ENCODE measurements around the gene MUC22.
"Not testable (repeated sequence)": the region's sequence is repeated elsewhere in the genome, so short reads cannot be mapped to it uniquely, and the experiment has no call there.

The MUC22 gene

DNA sequence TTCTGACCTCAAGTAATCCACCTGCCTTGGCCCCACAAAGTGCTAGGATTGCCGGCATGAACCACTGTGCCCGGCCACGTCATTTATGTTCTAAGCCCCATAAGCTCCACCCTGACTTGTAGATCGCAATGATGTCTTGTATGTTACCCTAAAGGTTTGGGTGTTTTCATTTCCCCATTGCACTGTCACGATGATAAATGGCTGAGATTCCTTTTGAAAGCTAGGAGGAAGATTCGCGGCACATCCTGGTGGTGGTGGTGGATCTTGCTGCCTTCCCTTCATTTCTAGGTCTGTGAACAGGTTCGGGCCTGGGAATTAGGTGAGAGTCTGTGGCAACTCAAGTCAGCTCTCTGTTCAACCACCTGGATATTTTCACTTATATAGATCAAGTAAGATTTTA lies 28.3 kb downstream of the MUC22 start:
- DNase-seq: no peak

DNA sequence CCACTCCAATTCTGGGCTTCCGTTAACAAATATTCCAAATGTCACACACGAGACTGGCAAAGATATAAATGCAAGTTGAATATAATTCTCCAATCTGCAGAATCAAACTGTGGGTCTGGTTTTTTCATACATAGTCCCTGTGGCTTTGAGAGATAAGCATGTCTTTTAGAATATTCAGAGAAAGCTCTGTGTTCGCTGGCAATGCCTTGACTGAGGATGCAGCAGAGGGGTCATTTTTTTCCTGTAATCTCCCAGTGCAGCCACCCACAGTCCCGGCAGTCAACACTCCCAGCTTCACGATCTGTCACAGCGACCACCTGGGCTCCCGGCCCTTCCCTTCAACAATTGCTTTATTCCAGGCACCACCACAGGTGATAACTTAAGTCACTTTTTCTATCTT lies 30.5 kb downstream of the MUC22 start:
- DNase-seq: no peak

DNA sequence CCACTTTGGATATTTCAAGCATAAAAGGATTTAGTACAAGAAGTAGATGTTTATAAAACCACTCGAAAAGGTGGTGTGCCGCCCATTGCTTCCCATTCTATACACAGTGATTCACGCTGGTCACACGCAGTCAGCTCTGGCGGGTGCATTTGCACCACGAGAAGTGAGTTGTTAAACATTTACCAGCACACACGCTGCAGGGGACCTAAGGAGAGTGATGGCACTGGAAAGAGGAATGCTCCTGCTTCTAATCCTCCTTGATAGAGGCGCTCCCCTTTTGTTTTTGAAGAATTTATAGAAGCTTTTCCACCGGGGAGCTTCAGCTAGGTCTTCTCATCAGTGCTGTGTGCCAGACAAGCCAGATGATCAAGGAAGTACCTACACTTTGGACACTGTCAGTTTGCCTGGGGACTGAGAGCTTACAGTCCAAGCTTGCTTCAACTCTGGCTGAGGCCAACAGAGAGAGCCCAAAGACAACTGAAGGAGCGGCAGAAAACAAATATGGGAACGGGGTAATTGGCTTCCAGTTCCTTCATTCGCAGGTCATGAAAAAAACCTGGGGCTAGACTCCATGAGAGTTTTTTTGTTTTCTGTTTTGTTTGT lies 31.2 kb downstream of the MUC22 start:
- DNase-seq: no peak

DNA sequence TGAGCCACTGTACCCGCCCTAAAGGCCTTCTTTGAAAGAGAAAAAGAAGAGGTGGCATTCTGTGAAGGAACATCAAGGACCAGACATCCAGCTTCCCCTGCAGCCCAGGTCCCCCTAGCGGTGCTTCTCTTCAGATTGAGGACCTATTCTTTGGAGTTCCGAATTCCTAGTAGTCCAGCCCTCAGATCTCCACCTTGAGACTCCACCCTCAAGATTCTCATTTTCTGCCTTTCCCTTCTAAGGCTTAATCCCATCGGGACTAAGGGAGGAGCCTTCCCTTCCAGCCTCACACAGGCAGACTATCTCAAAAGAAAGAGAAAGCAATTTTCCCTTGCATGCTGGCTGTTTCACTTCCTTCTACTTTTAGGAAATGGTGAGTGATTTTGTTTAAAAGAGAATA lies 32.5 kb downstream of the MUC22 start:
- DNase-seq: peak; percentile 33 to 38

DNA sequence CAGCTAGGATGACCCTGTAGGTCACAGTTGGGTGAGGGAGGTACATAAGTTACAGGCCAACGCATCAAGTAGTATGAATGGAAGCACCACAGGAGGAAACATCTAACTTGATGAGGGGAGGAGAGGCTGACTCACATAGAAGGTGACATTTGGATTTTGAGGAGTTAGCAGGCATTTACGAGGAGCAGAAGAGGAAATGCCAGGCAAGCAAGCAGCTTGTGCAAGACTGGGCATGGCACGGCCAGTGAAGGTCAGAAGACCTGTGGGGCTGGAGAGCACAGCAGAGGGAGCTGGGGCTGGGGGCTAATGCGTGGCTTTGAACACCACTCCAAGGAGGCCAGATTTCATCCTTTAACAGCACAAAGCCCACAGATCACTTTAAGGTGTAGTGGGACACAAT lies 37.8 kb downstream of the MUC22 start:
- DNase-seq: no peak

DNA sequence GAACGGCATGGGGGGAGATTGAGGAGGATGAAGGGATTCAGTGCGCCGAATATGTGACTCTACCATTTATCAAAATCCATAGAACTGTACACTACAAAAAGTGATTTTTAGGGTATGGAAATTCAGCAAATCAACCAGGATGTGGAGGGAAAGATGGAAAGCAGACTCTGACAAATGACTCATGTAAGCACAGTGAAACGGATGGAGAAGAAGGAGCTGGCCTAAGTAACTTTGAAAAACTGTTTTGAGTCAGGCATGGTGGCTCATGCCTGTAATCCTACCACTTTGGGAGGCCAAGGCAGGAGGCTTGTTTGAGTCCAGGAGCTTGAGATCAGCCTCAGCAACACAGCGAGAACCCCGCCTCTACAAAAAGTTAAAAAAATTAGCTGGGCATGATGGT lies 39.2 kb downstream of the MUC22 start:
- no peak for DNase-seq

DNA sequence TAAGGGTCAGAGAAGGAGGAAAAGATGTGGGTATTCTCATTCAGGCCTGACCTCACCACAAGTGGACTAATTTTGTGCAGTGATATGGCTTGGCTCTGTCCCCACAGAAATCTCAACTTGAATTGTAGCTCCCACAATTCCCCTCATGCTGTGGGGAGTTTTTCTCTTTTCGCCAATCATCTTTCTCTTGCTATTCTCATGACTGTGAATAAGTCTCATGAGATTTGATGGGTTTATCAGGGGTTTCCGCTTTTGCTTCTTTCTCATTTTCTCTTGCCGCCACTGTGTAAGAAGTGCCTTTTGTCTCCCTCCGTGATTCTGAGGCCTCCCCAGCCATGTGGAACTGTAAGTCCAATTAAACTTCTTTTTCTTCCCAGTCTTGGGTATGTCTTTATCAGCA lies 42.9 kb downstream of the MUC22 start:
- not testable (repeated sequence) for DNase-seq

DNA sequence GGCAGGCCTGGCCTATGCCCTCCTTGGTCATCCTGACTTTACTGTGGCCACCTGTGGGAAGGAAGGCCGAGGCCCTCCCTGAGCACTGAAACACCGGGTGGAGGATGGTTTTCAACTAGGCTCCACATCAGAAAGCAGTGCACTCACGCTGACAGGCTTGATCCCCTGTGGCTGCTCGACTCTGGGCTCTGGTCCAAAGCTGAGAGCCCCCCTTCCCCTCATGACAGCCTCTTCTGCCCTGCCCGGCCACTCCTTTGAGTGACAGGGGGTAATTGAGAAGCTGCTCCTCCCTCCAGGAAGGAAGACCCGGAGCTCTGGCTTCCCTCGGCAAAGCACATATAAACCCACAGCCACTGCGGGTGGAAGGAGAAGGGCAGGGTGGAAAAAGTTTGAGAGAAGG lies 43.6 kb downstream of the MUC22 start:
- no peak for DNase-seq

DNA sequence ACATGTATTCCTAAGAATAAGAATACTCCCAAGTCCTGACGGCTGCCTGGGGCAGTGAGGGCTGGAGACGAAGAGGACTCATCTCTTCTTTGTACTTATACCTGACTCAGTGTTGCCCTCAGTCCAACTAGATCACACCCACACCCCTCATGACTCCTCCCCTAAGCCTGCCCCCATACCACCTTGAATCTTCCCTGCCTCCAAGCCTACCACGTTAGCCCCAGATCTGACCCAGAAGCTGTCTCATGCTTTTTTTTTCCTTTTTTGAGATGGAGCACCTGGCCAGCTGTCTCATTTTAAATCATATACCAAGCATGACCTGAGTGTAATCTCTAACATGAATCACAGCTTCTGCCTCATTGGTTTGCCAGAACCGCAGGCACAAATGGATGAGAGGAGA lies 45.2 kb downstream of the MUC22 start:
- no peak for DNase-seq

DNA sequence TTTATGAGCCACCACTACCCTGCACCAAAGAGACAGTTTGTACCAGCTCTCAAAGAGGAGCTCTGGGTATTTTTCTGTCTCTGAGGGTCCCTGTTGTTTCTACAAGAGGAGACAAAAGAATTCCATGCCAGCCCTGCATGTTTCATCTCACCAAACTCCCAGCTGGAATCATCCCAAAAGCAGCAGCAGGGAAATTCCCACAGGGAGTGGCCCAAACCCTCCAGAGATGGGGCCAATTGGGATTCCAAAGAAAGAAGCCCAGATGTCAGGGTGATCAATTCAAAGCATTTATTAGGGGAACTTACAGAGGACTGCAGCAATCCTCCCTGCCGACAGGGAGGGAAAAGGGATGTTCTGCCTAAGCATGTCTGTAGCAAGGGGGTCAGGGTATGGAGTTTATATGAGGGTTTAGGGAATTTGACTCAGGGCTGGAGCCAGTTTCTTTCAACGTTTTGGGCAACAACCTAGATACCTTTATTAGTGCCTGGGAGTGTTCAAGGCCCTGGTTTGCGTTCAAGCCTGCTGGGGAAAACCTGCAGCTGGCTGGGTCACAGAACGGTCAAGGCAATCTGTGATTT lies 47.2 kb downstream of the MUC22 start:
- DNase-seq: no peak

DNA sequence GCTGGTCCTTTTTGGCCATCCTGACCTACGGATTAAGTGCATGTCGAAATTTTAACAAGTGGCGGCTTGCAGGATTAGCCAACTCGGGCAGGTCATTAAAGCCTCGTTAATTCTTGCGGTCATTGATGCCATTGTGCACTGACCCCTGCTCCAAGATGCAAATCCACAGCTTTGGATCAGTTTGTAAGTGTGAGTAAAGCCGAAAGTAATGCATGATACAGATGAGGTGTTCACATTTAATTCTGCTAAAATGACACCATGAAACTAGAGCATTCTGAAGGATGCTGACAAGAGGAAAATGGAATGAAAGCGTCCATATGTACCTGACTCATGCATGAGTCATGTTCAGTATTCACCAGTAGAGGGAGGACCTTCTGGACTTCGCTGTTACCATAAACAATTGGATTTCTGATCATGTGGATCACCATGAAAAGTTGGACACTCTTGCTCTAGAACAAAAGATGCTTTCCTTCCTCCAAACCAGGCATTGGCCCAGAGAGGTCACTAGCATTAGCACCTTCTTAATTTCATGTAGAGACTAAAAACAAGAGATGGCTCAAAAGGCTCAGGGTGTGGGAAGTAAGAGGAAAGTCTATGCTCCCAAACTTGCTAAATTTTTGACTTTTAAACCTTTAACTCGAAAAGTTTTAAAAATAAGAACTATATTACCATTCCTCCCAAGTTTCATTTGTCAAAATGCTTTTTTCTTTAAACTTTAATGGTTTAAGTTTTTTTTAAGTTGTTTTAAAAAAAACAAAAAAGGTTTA lies 48.0 kb downstream of the MUC22 start:
- DNase-seq: no peak

DNA sequence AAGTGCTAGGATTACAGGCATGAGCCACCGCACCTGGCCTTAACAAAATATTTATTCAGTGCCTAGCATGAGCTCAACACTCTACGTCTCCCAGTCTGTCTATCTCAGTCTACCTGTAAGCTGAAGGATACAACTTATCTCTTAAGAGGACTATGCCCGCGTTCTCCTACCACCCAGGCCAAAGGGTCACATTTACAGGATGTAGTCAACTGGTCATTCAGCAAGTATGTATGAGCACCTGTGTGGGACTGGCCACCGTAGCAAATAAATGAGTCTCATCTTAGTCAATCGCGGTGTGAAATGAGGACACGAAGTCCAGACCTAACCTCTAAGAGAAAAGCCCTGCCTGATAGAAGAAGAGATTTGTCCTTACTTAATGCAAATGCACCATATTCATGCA lies 49.9 kb downstream of the MUC22 start:
- no peak for DNase-seq

DNA sequence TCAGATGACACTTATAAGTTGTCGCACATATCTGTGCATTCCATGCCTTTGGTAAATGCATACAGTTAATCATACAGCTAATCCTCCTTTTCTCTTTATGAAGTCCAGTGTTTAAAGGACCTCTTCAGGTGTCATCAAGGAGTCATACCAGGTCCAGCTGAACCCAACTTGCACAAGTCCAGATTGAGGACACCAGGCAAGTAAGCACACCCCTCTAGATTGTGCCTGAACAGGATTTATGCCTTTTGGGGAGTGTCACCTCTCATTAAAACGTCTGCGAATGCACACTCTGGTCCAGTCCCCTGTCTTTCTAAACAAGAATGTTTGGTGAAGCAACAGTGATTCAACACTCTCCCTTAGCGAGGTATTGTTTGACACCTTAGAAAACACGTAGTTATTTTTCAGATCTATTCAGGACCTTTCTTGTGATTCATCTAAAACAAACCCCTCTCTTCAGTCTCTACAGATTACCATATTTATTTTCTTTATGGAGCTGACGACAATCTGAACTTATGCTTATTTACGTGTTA lies 53.7 kb downstream of the MUC22 start:
- no peak for DNase-seq

DNA sequence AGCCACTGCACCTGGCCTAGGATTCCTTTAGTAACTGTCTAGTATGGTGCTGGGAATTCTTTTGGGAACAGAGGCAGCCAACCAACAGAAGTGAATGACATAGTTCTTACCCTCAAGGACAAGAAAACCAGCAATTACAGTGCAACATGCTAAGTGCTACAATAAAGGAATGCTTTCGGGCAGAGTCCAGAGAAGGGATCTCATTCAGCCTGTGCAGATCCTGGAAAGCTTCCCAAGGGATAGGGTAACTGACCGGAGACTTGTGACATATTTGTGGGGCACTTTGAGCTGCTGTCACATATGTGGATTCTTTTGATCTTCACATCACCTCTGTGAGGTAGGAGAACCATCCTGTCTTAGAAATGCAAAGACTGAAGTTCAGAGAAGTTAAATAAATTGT lies 55.3 kb downstream of the MUC22 start:
- no peak for DNase-seq

DNA sequence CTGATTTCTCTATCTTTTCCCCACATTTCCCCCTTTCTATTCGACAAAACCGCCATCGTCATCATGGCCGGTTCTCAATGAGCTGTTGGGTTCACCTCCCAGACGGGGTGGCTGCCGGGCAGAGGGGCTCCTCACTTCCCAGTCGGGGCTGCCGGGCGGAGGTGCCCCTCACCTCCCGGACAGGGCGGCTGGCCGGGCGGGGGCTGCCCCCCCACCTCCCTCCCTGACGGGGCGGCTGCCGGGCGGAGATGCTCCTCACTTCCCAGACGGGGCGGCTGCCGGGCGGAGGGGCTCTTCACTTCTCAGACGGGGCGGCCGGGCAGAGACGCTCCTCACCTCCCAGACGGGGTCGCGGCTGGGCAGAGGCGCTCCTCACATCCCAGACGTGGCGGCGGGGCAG lies 56.8 kb downstream of the MUC22 start:
- DNase-seq: not testable (repeated sequence)

DNA sequence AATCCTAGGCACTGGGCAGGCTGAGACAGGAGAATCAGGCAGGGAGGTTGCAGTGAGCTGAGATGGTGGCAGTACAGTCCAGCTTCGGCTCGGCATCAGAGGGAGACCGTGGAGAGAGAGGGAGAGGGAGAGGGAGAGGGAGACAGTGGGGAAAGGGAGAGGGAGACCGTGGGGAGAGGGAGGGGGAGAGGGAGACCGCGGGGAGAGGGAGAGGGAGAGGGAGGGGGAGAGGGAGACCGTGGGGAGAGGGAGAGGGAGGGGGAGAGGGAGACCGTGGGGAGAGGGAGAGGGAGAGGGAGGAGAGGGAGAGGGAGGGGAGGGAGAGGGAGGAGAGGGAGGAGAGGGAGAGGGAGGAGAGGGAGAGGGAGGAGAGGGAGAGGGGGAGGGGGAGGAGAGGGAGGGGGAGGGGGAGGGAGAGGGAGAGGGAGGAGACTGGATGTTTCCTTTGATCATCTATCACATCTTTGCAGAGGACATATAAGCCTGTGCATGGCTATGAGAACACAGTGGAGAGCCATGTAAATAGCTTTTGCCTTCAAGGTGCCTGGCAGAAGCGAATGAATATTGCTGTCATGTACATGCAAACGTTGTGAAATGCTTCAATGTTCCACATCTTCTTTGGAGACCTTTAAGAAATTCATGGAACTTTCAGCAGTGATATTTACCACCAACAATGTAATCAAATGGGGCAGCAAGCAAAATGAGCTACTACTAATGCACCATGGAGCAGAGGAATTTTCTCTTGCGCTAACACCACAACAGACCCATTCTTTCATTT lies 57.8 kb downstream of the MUC22 start:
- not testable (repeated sequence) for DNase-seq

DNA sequence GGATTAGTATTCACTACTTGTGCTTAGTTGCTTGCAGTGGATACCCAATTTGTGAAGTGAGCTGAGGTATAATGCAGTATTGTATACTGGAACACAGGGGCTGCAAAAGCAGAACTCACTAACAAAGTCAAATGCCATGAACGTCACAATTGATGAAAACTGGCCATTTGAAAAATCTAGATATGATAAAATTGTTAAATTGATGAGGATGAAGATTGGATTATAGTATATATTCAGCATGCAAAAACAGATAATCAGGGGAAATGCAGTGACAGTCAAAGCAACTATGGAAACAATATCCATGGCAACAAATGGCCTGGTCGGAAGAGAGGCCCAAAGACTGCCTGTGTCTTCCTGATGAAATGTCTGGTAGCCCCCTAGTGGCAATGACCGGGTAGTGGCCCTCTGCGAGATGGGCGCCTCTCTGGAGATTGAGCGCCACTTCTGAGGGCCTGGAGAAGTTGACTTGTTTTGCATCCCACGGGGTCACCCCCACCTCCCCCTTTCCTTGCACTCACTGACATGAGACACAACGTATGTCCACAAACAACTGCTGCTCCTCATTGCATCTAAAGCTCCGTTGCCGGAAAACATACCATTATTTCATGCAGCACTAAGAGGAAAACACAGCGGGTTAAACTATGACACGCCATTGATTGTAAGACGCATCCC lies 58.5 kb downstream of the MUC22 start:
- peak; percentile 81 to 84 for DNase-seq

DNA sequence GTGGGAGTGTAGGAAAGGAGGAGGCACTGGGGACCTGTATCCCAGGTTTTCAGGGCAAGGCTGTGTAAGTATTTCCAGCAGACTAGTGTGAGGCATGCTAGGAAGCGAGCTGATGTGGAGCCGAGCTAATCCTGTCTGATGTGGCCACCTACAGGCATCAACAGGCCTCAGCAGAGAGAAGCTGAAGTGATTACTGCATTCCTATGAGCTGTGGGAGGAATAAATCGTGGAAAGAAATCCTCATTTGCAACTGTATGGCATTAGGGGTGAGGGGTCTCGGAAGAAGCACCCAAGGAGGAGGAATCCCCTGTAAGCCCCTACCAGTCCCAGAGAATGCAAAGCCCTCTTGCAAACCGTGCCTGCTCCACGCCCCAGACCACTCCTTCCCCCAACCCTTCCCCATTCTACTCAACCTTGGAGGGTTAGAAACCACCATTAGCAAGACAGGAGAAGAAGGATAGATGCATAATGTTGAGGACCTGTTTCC lies 60.5 kb downstream of the MUC22 start:
- no peak for DNase-seq

DNA sequence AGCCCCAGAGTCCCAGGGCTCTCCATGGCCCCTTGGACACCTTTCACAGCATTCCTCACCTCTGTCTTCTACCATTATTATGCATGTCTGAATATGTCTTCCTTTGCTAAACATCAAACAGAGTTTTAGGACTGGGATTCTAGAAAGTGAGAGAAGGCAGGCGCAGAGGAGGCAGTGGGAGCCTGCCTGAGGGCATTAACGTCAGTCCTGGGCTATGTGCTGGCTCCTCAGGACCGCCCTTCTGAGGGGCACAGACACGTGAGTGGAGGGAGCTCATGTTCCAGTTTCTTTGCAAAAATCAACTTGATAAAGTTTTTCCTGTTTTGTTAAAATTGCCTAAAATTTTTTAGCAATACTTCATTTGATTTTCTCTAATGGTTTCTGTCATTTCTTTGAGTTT lies 64.1 kb downstream of the MUC22 start:
- no peak for DNase-seq

DNA sequence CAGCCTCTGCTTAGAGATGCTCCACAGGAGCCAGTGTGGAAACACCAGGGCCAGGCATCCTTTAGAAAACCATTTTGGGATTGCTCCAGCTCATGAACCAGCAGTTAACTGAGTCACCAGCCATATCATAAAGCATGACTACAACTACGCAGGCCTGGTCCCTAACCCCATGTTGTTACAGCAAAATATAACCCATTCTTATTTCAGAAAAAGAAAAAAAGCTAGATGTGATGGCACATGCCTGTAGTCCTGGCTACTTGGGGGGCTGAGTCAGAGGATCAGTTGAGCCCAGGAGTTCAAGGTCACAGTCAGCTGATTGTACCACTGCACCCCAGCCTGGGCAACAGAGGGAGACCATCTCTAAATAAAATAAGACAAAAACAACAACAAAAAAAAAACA lies 65.3 kb downstream of the MUC22 start:
- DNase-seq: no peak

DNA sequence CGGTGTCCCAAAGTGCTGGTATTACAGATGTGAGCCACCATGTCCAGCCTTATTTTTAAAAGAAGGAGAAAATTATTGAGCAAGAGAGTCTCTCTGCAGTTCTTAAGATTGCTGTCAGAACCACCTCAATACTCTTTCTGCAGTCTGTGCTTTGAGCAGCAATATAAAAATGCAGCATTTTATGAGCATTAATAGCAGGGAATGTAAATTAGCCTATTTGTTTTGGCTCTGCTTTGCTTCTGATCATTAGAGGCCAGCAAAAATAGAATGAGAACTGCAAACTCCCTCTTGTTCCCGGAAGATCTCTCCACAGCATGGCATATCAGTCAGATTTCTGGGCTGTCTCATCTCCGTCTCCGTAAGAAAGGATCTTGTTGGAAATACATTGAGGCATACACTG lies 66.3 kb downstream of the MUC22 start:
- no peak for DNase-seq

DNA sequence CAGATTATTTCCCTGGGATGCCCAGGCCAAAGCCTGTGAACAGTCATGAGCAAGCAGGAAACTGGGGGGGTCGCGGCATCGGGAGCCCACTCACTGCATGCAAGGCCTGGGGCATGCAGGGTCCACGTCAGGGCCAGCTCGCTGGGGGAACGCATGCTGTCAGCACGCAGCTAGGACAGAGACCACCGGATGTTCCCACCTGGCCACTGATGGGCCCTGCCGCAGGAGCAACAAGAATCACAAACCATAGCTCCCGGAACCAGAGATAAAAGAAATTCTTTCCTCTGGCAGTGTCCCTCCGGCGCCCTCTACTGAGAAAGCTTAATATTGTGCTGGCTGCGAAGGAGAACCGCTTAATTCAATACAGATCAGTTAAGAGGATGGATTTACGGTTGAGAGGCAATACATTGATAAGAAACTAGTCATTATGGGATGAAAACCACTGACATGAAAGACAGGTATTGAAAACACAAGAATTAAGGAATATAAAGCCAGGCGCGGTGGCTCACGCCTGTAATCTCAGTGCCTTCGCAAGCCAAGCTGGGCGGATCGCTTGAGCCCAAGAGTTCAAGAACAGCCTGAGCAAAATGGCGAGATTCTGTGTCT lies 69.5 kb downstream of the MUC22 start:
- peak; percentile 79 to 80 for DNase-seq
